Measurements from ENCODE around the gene TNS3. TPM values are rescaled to one million over a fixed set of nuclear protein-coding genes. Genes with fewer than 3 reads are reported as not detected.

Gene TNS3
- total RNA-seq, 2 donors from 2014 or later, result 0.37 to 0.71 TPM

DNA sequence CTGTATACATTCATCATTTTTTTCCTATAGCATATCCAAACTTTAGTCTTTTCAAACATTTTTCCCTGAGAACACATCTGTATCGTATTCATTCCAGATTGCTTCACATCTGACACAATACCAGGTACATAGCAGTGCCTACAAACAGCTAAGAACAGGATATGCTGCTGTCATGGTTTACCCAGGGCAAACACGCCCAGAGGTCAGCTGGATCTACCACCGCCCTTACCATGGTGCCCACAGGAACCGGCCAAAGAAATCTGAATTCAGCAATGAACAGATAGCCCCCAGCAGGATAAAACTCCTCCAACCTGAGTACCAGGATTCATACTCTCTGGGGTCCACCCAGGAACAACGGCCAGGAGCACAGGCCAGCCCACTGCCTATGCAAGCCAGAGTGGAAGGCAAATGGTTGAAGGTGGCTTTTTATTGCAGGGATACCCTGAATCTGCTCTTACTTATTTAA lies 43.0 kb downstream of the TNS3 start:
- Mint-ChIP-seq H3K36me3 (ENCODE audit: low read depth) (no peaks in the 10 kb centered on the region), H3K27ac (no peak overlapping the region), H3K4me1 (no peaks in the 10 kb centered on the region), H3K9me3 (peaks cover 7% of the 10 kb centered on the region), H3K4me3 (no peak overlapping the region), H3K27me3 (peaks cover 4% of the 10 kb centered on the region)
- ATAC-seq (replicated peaks), result no peak

DNA sequence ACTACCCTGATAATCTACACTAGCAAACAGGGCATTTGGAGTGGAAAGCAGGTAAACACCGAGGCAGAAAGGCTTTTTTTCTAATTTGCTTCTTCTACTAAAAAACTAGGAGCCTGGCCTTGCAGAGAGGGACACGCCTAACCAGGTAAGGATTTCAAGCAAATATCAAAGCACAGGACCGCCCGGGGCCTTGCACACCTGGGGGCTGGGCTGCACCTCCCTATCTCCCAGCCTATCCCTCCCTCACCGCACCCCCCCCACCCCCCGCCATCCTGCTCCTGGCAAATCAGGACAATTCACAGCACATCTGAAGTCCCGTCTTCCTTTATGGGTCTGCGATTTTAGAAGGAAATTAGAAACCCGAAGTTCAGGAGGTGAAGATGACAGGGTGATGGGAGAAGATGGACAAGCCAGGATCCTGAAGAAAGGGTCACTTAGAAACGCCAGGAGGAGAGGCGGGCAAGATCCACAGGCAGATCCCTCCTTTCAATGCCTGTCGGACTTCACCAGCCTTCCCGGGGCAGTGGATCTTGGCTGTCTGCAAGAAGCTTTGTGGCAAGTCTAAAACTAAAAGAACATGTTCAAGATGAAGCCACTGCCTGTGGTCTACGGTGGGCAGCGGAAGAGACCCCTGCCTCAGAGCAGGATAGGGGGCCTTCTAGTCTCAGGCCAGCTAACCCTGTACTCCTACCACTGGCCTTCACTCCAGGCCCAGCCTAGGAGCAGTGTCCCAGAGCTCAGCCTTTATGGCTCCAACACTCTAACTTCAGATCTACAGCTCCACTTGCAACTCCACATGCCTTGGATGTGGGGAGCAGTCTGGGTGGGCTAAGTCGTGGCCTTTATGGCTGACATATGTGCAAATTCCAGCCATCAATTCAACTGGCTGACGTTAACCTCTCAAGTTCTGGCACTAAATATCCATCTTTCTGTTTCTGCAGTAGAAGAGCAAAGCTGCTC lies 43.9 kb downstream of the TNS3 start:
- H3K9me3 Mint-ChIP-seq, result peaks cover 7% of the 10 kb centered on the region
- no peaks in the 10 kb centered on the region for H3K36me3 Mint-ChIP-seq (ENCODE audit: low read depth)
- no peak overlapping the region for H3K27ac Mint-ChIP-seq
- ATAC-seq (replicated peaks), result no peak
- no peak overlapping the region for H3K4me3 Mint-ChIP-seq
- peaks cover 4% of the 10 kb centered on the region for H3K27me3 Mint-ChIP-seq
- H3K4me1 Mint-ChIP-seq, result no peaks in the 10 kb centered on the region

DNA sequence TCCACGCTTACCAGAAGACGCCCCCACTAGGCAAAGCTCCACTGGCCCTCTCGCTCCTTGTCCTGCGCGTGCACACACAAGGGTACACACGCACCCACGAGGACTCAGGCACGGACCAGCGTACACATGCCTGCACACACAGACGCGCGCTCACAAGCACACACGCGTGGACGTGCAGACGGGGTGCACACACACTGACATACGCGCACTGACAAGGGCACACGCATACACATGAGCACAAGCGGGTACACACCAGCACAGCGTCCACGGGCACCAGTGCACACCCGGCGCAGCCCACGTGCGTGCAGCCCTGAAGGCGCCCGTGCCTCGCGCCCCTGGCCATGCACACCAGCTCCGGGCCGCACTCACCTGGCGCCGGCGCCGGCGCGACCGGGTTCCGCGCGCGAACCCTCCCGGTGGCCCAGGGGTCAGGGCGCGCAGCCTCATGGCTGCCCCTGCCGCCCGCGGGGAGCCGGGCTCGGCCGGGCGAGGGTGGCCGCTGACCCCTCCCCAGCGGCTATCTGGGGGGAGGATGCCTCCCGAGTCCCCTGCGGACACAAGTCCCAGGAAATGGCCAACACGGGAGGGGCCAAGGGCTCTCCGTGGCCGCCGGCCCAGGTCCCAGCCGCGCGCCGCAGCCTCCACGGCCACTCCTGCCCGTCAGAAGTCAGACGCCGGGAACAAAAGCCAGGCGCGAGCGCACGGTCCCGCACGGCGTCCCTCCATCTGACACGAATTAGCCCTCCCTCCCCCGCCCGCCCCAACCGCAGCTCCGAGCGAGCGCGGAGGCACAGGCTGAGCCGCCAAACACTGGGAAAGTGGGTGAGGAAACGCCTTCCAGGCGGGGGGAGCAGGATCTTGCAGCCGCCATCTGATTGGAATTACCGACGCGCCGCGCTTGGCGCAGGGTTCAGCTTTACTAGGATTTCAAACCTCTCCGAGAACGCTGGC lies 45.0 kb downstream of the TNS3 start:
- ATAC-seq (replicated peaks), result no peak
- no peak overlapping the region for H3K27ac Mint-ChIP-seq
- peaks cover 7% of the 10 kb centered on the region for H3K9me3 Mint-ChIP-seq
- no peaks in the 10 kb centered on the region for H3K4me1 Mint-ChIP-seq
- no peak overlapping the region for H3K4me3 Mint-ChIP-seq
- no peaks in the 10 kb centered on the region for H3K36me3 Mint-ChIP-seq (ENCODE audit: low read depth)
- H3K27me3 Mint-ChIP-seq, result peaks cover 4% of the 10 kb centered on the region

DNA sequence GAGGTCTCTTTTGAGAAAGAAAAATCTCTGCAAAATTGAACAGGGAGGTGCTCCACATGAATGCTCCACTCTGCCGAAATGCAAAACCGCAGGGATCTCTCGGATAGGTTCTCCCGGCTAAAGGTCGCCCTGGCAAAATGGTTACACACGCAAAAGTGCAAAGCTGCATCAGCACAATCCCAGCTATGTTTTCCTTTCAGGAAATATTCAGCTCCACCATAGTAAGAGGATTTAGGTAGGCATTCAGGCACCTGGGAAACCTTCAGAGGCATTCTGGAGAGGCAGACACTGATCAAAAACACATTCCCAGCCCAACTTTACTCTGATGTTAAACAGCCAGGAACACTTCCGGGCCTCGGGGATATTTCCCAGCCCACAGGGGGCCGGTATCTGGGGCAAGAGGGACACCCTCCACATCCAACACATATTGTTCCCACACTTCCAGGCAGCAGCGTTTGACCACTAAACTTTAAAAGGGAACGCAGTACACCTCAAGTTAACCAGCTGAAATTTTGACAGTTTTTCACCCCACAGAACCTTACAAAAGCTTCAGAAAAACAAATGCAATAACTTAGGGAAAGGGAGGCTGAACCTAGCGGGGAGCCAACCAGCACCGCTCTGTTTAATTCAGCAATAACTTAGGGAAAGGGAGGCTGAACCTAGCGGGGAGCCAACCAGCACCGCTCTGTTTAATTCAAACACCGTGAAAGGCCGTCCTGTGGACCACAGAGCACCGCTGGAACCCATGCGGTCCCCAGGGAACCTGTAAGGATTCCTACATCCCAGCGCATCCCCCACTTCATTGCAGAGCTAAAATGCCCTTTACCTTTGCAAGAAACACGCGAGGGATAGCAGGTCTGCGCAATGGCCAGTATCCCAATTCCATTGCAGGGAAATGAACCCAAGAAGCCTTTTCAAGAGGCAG lies 45.9 kb downstream of the TNS3 start:
- H3K36me3 Mint-ChIP-seq (ENCODE audit: low read depth), result no peaks in the 10 kb centered on the region
- H3K27ac Mint-ChIP-seq, result no peak overlapping the region
- H3K4me1 Mint-ChIP-seq, result no peaks in the 10 kb centered on the region
- peaks cover 7% of the 10 kb centered on the region for H3K9me3 Mint-ChIP-seq
- no peak overlapping the region for H3K4me3 Mint-ChIP-seq
- peaks cover 4% of the 10 kb centered on the region for H3K27me3 Mint-ChIP-seq
- no peak for ATAC-seq (replicated peaks)

DNA sequence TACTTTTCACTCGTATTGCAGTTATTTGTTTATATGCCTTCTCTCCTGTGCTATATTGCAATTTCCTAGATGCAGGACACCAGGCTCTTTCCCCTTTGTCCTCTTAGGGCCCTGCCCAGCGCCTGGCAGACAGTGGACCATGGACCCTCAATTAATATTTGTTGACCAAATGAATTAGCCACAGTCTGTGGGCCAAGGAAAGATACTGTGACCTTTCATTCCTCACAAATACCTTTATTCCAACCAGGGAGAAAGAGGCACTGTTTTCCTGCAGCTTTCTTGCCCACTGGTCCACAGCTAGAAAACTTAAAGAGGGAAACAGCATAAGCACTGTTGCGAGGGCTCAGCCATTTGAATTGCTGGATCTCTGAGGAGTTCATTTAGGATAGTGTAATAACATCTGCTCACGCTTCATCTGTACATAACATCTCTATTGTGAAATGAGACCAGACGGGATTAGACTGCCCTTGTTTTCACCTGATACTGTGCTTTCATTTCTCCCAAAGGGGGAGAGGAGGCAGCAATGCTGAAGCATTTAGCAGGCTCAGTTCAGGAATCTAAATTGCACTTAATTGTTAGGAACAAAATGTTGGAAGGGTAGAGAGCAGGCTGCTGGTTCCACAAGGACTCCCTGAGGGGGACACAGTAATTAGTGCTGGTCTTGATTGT lies 46.7 kb downstream of the TNS3 start:
- H3K4me3 Mint-ChIP-seq, result no peak overlapping the region
- H3K36me3 Mint-ChIP-seq (ENCODE audit: low read depth), result no peaks in the 10 kb centered on the region
- no peaks in the 10 kb centered on the region for H3K4me1 Mint-ChIP-seq
- peaks cover 3% of the 10 kb centered on the region for H3K9me3 Mint-ChIP-seq
- no peak overlapping the region for H3K27ac Mint-ChIP-seq
- peaks cover 5% of the 10 kb centered on the region for H3K27me3 Mint-ChIP-seq
- no peak for ATAC-seq (replicated peaks)

DNA sequence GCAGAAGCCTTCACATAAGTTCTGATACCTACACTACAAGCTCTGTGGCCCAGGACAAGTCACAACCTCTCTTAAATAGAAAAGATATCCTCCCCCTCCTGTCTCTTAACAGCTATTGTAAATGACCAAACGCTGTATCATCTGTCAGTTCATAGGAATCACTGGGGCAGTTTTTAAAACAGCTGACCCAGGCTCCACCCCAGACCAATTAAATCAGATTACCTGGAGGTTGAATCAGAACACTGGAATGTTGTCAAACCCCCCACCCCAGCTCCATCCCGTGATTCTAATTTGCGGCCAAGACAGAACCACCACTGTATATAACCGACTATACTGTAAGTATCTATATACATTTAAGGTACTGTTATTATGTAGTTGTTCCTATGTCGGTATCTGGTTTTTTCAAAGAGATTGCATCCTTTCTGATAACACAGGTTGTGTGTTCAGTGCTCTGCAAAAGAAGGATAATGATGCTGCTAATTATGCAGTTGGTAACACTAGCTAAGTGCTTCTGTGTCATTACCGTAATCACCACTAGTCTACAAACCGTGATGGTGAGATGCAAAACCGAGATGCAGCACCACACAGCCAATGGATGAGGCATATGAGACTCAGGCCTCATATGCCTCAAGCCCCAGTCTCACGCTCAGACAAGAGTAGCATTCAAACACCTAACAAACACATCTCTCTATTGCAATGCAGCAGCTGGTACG lies 47.4 kb downstream of the TNS3 start:
- H3K27me3 Mint-ChIP-seq, result peaks cover 7% of the 10 kb centered on the region
- ATAC-seq (replicated peaks), result no peak

DNA sequence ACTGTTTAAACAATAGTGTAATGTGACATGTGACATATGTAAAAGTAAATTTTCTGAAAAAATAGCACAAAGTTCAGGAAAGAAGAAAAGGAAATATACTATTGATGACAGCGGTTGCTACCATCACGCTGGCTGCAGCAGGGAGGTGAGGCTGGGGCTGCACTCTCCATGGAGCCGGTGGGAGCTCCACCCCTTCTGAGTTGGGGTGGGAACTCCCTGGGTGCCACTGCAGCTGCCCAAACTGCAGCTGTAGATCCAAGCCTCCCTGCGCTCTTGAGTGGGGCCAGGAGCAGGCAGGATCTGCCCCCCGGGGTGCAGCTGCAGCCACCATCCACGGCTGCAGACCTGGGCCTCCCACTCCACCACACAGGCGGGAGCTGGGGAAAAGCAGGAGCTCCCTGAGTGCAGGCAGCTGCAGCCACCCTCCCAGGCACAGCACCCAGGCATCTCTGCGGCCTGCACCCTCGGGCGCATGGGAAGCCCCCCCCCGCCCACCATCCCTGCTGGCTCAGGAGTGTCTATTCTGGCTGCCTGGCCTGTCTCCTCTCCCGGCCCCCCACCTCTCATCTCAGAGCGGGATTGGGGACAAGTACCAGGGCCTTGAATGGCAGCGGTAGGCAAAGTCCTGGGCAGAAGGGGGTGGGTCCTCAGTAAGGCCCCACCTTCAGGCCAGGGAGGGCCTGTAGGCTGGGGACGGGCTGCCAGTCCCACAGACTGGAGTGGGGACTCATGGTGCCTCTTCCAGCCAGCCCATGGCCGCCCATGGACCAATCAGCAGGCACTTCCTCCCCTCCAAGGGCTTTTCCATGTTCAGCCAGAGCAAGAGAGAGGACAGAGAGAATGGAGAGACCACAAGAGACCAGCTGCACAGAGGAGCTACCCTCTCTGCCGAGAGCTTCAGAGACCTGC lies 50.1 kb downstream of the TNS3 start:
- Mint-ChIP-seq H3K4me3 (no peak overlapping the region), H3K9me3 (no peaks in the 10 kb centered on the region), H3K4me1 (no peaks in the 10 kb centered on the region), H3K27me3 (peaks cover 3% of the 10 kb centered on the region), H3K27ac (no peak overlapping the region), H3K36me3 (ENCODE audit: low read depth) (no peaks in the 10 kb centered on the region)
- no peak for ATAC-seq (replicated peaks)

More for the DNA sequence above, 47.4 kb downstream of the TNS3 start:
- H3K9me3 Mint-ChIP-seq, result peaks cover 3% of the 10 kb centered on the region
- no peaks in the 10 kb centered on the region for H3K4me1 Mint-ChIP-seq
- H3K36me3 Mint-ChIP-seq (ENCODE audit: low read depth), result no peaks in the 10 kb centered on the region
- H3K27ac Mint-ChIP-seq, result no peak overlapping the region
- H3K4me3 Mint-ChIP-seq, result no peak overlapping the region

DNA sequence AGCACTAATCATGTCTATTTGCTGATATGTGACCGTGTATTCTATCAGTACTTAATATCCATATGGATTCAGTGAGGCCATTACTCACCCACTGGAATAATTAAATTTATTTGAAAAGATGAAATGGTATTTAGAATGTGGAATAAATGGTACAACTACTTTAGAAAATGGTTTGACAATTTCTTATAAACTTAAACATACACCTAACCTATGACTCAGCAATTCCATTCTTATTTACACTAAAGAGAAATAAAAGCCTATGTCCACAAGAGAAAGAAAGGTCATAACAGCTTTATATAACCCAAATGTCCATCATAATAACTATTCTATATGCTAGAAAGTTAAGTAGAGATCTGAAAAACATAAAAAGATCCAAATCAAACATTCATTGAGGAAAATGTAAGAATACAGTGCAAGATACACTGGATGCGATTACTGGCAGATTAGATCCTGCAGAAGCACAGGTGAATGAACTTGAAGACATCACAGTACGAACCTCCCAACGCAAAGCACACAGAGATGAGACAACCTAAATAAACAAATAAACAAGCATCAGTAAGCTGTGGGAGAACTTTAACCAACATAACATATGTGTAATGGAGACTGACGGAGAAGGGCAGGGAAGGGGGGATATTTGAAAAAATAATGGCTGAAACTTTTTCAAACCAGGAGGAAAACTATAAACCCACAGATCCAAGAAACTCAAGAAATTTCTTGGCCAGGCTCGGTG lies 51.9 kb downstream of the TNS3 start:
- H3K9me3 Mint-ChIP-seq, result no peaks in the 10 kb centered on the region
- H3K4me1 Mint-ChIP-seq, result no peaks in the 10 kb centered on the region
- peaks cover 3% of the 10 kb centered on the region for H3K27me3 Mint-ChIP-seq
- no peak for ATAC-seq (replicated peaks)
- H3K27ac Mint-ChIP-seq, result no peak overlapping the region
- no peaks in the 10 kb centered on the region for H3K36me3 Mint-ChIP-seq (ENCODE audit: low read depth)
- no peak overlapping the region for H3K4me3 Mint-ChIP-seq

DNA sequence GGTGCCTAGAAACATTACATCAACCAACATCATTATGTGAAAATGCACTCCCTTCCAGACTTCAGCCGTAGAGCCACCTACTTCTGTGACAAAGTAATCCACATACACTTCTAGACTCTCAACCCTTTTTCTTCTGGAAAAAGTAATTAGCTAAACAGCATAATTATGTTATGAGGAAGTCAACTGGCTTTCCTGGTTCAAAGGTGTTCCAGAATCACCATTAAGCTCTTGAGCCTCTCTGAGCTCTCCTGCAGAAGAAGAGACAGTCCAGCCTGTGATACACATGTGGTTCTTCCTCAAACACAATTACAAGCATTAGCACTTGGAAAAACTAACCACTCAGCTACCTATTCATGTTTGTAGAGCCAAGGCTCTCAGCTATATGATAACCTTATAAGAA lies 52.5 kb downstream of the TNS3 start:
- Mint-ChIP-seq H3K4me1 (no peaks in the 10 kb centered on the region), H3K4me3 (no peak overlapping the region), H3K36me3 (ENCODE audit: low read depth) (no peaks in the 10 kb centered on the region), H3K9me3 (no peaks in the 10 kb centered on the region), H3K27ac (no peak overlapping the region), H3K27me3 (peaks cover 3% of the 10 kb centered on the region)
- ATAC-seq (replicated peaks), result no peak

DNA sequence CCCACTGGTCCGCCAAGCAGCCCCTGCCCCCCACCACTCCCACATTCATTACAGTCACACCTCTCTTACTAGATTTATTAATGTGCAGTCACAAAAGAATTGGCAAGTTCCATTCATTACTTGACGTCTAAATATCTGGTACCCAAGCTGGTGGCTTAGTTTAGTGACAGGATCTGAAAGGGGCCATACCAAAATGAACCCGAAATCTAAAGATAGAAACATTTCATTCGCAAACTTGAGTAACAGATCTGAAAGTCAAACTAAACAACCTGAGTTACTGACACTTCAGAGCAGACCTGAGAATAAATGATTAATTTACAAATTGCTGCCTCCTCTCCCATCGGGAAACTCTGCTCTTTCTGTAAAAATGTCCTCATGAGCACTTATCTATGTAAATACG lies 53.4 kb downstream of the TNS3 start:
- no peaks in the 10 kb centered on the region for H3K4me1 Mint-ChIP-seq
- no peaks in the 10 kb centered on the region for H3K9me3 Mint-ChIP-seq
- no peaks in the 10 kb centered on the region for H3K36me3 Mint-ChIP-seq (ENCODE audit: low read depth)
- peaks cover 3% of the 10 kb centered on the region for H3K27me3 Mint-ChIP-seq
- H3K4me3 Mint-ChIP-seq, result no peak overlapping the region
- no peak overlapping the region for H3K27ac Mint-ChIP-seq
- no peak for ATAC-seq (replicated peaks)

DNA sequence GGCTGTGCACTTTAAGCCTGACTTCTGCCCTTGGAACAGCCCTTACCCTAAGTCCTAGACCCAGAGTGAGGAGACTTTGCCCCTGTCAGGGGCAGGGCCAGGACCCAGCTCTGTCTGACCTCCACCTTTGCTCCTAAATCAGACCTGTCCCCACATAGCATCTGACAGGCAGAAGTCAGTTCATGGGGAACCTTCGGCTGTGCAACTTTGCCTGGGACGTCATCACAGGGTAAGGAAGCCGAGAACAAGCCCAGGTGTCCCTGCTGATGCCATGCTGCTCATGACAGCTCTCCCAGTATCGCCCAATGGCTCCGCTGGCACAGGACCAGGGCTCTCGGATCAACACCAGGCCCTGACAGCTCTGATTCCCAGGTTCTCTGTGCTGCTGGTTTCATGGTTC lies 55.4 kb downstream of the TNS3 start:
- no peak overlapping the region for H3K4me3 Mint-ChIP-seq
- no peak overlapping the region for H3K27ac Mint-ChIP-seq
- ATAC-seq (replicated peaks), result no peak
- H3K27me3 Mint-ChIP-seq, result peaks cover 3% of the 10 kb centered on the region
- H3K36me3 Mint-ChIP-seq (ENCODE audit: low read depth), result no peaks in the 10 kb centered on the region
- no peaks in the 10 kb centered on the region for H3K4me1 Mint-ChIP-seq
- H3K9me3 Mint-ChIP-seq, result no peaks in the 10 kb centered on the region

Measured in activated T-helper 17 cell treated with anti-CD3 and anti-CD28 coated beads, Interleukin-2, amount 50 U/mL, for 72 hours (primary cell).